ENCODE results near the gene KCNJ10.

DNA sequence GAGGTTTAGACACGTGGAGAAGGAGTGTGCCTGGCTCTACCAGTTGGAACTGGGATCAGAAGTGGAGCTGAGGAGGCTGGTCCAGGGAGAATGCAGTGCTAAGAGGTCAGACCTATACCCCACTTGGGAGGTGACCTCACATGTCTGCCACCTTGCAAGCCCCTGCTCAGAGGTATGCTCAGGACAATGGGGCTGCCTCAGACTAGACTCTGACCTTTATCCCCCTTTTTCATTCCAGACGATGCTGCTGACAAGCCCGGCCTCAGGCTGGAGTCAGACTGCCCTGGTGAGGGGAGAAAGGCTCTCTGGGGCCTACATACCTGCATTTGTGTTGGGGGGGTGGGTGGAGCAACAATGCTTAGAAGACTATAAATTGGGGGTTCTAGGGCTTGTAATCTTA lies 5.2 kb downstream of the KCNJ10 start:
- TF ChIP-seq, protein P1, sequence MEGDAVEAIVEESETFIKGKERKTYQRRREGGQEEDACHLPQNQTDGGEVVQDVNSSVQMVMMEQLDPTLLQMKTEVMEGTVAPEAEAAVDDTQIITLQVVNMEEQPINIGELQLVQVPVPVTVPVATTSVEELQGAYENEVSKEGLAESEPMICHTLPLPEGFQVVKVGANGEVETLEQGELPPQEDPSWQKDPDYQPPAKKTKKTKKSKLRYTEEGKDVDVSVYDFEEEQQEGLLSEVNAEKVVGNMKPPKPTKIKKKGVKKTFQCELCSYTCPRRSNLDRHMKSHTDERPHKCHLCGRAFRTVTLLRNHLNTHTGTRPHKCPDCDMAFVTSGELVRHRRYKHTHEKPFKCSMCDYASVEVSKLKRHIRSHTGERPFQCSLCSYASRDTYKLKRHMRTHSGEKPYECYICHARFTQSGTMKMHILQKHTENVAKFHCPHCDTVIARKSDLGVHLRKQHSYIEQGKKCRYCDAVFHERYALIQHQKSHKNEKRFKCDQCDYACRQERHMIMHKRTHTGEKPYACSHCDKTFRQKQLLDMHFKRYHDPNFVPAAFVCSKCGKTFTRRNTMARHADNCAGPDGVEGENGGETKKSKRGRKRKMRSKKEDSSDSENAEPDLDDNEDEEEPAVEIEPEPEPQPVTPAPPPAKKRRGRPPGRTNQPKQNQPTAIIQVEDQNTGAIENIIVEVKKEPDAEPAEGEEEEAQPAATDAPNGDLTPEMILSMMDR (IDR thresholded peaks at IDR 0.05): no peak
- TF ChIP-seq EP300 (IDR thresholded peaks at IDR 0.05): no peak
- no peak for TF ChIP-seq POLR2A (IDR thresholded peaks at IDR 0.05)
